HG02973 (cell line): ENCODE data around the gene TYMP.
"Not testable (repeated sequence)": the region's sequence is repeated elsewhere in the genome, so short reads cannot be mapped to it uniquely, and the experiment has no call there.

Experiments
- ATAC-seq: cut with Tn5 transposase; IDR thresholded peaks from one replicate; pipeline ENCODE4 v1.9.1; 2021; ENCODE audit warnings: moderate library complexity; ENCODE audit not compliant: unreplicated experiment

The TYMP gene

DNA sequence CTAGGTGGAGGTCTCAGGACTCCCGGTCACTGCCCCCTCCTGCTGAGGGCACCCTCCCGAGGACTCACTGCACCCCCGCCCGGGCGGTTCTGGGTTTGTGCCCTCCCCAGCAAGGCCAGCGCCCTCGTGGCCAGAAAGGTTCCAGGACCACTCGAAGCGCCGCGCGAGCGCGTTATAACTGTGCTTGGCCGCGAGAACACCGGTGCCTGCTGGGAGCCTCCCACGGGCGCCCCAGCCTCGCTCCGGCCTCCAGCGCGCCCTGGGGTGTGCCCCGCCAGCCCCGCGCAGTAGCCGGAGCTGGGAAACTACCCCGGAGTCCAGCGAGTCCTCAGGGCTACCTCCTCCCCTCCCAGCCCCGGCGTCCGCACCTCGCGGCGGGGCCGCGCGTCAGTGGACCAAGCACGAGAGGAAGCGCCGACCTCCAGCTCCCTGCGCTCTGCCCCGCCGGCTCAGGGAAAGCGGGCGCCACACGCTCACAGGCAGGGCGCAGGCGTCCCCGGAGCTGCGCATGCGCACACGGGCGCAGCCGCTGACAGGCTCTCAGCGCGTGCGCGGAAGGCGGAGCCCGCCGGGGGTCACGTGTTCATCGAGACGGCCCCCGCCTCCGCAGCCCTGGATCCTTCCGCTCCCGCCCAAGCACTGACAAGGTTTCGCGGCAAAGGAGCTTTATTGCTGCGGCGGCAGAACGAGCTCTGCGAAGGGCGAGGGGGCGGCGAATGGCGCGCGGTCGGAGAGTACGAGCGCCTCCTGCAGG lies 4.5 kb downstream of the TYMP start, which contains the start of gene SCO2:
TSS of gene SCO2 (minus strand) at position 495 of the 754 bp plus-strand sequence. CDS start 1,187 bp downstream, outside the sequence.
- ATAC-seq: peak; percentile 30

GRCh38 chr22:50524676-50525103 lies 5.1 kb downstream of the TYMP start:
- ATAC-seq: no peak

GRCh38 chr22:50523806-50524675 lies 5.8 kb downstream of the TYMP start:
- ATAC-seq: no peak

DNA sequence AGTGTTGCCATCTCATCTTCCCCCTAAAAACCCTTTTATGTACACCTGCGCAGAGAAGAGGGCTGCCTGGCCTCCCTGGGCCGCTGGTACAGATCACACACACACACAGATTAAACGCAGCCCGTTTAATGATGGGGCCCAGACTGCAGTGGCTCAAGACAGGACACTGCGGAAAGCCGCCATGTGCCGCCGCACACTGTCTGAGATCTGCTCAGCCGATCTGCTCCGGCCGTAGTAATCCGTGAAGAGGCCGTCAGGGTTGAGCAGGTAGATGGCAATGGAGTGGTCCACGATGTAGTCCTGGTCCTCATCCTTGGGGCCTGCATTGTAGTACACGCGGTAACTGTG lies 6.4 kb downstream of the TYMP start:
- ATAC-seq: no peak

DNA sequence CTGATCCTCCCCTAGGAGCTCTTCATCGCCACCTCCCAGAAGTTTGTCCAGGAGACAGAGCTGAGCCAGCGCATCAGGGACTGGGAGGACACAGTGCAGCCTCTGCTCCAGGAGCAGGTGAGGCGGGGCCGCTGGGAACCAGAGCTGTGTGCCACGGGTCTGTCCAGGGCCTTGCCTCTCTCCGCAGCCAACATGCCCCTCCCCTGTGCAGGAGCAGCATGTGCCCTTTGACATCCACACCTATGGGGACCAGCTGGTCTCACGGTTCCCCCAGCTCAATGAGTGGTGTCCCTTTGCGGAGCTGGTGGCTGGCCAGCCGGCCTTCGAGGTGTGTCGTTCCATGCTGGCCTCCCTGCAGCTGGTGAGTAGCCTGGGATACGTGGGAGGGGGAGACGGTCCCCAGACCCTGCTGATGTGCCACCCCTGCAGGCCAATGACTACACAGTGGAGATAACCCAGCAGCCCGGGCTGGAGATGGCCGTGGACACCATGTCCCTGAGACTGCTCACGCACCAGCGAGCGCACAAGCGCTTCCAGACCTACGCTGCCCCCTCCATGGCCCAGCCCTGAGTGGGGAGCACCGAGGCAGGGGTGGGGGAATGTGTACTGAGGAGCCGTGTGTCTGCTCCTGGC lies 6.9 kb downstream of the TYMP start:
- no peak for ATAC-seq

DNA sequence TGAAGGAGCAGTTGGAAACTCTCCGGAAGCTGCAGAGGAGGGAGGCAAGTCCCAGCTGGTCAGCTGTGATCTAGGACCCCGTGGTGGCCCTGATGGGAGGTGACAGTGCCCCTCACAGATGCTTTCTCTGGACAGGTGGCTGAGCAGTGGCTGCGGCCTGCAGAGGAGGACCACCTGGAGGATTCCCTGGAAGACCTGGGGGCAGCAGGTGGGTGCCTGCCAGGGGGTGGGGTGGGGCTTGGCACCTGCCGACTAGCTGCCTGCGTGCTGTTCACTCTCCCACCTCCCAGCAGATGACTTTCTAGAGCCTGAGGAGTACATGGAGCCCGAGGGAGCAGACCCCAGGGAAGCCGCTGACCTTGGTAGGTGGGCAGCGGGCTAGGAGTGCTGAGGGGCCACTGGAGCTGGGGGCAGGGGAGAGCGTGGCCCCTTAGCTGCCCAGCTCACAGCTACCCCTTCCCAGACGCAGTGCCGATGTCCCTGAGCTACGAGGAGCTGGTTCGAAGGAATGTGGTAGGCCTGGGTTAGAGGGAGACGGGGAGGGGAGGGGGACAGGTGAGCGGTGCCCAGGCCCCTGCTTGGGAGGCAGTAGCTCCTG lies 7.5 kb downstream of the TYMP start:
- no peak for ATAC-seq

GRCh38 chr22:50521710-50522109 lies 8.1 kb downstream of the TYMP start:
- no peak for ATAC-seq

DNA sequence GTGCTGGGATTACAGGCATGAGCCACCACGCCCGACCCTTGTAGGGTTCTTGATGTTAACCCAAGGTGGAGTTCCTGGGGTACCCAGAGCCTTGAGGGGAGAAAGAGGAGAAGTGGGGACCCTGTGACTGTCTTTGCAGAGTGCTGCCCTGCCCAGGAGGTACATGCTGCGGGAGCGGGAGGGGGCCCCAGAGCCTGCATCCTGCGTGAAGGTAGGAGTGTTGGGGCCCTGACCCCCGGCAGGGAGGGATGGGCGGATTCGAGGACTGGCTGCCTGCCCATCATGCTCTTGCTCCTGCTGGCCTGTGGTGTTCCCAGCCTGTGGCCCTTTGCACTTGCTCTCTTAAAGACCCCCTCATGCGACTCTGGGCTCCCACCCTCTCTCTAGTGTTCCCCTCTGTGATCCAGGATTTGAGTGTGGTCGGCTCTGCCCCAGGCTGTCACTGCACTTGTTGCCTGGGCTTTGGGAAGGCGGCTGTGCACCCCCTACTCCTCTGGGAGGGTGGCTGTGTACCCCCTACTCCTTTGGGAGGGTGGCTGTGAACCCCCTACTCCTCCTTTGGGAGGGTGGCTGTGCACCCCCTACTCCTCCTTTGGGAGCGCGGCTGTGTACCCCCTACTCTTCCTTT lies 8.9 kb downstream of the TYMP start:
- no peak for ATAC-seq

GRCh38 chr22:50520184-50520583 lies 9.6 kb downstream of the TYMP start:
- ATAC-seq: not testable (repeated sequence)

DNA sequence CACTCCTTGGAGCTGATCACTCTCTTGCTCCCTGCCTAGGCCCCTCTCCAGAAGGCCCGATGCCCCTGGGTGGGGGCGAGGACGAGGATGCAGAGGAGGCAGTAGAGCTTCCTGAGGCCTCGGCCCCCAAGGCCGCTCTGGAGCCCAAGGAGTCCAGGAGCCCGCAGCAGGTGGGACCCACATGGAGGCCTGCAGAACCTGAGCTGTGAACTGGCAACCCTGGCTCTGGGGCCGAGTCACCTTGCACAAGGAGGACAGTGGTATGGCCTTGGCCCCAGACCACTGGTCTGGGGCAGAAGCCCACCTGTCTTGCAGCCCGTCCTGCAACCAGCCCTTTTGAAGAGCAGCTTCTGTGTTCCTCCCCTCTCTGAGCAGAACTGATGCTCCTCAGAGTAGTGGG lies 10.7 kb downstream of the TYMP start:
- ATAC-seq: no peak

- no peak for ATAC-seq
Measured at GRCh38 chr22:50518606-50519005, 11.2 kb downstream of the TYMP start.

- no peak for ATAC-seq
Measured at GRCh38 chr22:50517495-50518260, 12.1 kb downstream of the TYMP start.

DNA sequence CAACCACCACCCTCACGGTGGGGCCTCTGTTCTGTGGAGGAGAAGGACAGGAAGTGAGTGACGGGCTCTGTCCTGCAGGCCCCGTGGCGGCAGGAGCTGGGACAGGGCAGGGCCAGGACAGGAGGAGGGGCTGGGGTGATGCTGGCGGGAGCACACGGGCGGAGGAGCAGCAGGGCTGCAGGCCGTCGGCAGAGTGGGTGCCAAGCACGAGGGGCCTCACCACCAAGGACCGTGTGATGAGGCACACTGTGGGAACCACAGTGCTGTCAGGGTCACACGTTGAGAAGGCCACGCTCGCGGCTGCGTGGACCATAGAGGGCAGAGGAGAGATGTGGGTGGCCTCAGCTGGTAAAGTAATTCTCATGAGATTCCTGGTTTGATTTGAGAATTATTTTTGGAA lies 12.9 kb downstream of the TYMP start:
- ATAC-seq: no peak

DNA sequence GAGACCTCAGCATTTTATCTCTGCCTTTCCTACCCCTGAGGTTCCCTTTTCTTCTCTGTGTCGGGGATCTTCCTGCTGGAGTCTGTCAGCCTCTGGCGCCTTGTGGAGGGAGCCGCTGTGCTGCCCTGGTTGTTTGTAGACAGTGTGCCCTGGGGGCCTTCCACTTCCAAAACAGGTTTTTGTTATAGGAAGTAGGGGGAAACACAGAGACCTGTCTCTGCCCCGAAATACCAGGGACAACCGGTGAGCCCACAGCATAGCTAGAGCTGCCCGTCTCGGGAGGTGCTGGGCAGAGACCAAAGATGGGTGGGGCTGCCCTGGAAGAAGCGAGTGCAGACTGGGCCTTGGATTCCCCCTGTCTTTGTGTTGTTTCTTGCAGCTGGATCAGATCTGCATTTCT lies 13.7 kb downstream of the TYMP start:
- no peak for ATAC-seq

DNA sequence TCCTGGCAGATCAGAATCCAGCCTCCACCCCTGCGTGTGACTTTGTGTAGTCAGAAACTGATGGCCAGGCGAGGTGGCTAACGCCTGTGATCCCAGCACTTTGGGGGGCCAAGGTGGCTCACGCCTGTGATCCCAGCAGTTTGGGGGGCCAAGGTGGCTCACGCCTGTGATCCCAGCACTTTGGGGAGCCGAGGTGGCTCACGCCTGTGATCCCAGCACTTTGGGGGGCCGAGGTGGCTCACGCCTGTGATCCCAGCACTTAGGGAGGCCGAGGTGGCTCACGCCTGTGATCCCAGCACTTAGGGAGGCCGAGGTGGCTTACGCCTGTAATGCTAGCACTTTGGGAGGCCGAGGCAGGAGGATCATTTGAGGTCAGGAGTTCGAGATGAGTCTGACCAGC lies 16.6 kb downstream of the TYMP start:
- no peak for ATAC-seq

DNA sequence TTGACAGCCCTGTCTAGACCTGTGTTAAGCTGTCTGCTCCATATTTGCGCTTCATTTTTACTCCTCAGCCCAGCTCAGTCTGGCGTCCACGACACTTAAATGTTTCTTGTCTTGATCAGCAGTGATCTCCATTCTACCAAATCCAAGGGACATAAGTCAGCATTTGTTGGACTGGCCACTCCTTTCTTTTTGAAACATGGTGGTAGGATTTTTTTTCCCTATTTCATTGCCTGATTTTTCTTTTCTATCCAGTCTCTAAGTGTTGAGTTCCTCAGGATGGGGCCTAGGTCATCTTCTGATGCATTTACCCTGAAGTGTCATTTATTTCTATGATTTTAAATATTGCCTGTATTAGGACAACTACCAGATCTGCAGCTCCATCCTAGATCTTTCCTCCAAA lies 20.9 kb downstream of the TYMP start:
- no peak for ATAC-seq

- peak; percentile 50 for ATAC-seq
Measured at GRCh38 chr22:50507991-50508884, 21.6 kb downstream of the TYMP start, which contains the start of gene NCAPH2. Gene NCAPH2, plus strand, starts transcription at chr22:50508224. Its CDS starts 114 bp downstream, at chr22:50508338.

GRCh38 chr22:50507421-50507990 lies 22.3 kb downstream of the TYMP start, which contains the start of gene LMF2:
Gene LMF2, minus strand, starts transcription at chr22:50507702. Its CDS starts 27 bp downstream, at chr22:50507675.
- peak; percentile 44 for ATAC-seq
